Muscle layer of duodenum (tissue), 2 donors: ENCODE measurements around the gene SCFD2.

ENCODE experiments used
- H3K27ac ChIP-seq: one replicate; pipeline ENCODE4 v1.7.0; 2013; ENCODE audit warnings: mild to moderate bottlenecking, low read length
- H3K27me3 ChIP-seq: one replicate; pipeline ENCODE4 v1.7.0; 2013; ENCODE audit warnings: low read depth, mild to moderate bottlenecking, control low read depth, low read length
- H3K36me3 ChIP-seq, 2 donors: one replicate each; pipeline ENCODE4 v1.7.0; 2013; ENCODE audit warnings: low read length in 2 of 2, control low read depth in 1 of 2, mild to moderate bottlenecking in 1 of 2; ENCODE audit not compliant: insufficient read depth in 2 of 2, control insufficient read depth in 1 of 2
- H3K4me1 ChIP-seq, 2 donors: one replicate each; pipeline ENCODE4 v1.7.0; 2013; ENCODE audit warnings: low read length in 2 of 2, mild to moderate bottlenecking in 2 of 2, control low read depth in 1 of 2, moderate library complexity in 1 of 2; ENCODE audit not compliant: insufficient read depth in 2 of 2, control insufficient read depth in 1 of 2
- H3K4me3 ChIP-seq, 2 donors: one replicate each; pipeline ENCODE4 v1.7.0; 2013; ENCODE audit warnings: low read length in 2 of 2, low read depth in 1 of 2, mild to moderate bottlenecking in 1 of 2
- H3K9me3 ChIP-seq, 2 donors: one replicate each; pipeline ENCODE4 v1.7.0; 2013; ENCODE audit warnings: low read length in 2 of 2, control low read depth in 1 of 2, mild to moderate bottlenecking in 1 of 2; ENCODE audit not compliant: control insufficient read depth in 1 of 2
- donor health status: healthy.

Gene SCFD2

DNA sequence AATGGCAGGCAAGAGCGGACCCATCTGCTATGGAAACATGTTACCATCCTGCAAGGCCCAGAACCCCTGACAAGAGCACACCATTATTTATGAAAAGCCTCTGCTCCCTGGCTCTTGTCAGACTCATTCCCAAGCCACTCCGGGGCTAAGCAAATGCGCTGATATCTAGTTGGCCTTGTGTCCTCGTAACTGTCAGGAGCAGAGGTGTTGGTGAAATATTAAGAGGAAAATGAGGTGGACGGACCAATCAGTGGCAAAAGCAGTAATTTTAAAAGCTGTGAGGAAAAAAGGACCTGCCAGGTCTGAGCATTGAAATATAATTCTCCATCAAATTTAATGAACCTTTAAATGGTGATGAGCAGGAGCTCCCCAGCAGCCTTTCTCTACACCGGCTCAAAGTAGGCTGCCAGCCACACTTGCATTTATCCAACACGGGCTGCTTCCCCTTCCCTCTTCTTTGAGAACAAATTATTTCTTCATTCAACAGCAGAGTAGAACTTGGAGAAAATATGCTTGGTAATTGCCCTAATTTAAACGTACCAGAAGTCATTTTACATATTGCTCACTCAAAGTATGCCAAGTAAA, 289.4 kb downstream of the SCFD2 start:
- Histone ChIP-seq H3K9me3 (no peaks in the 10 kb centered on the region), H3K27me3 (no peaks in the 10 kb centered on the region), H3K27ac (no peak overlapping the region), H3K4me3 (no peak overlapping the region), H3K36me3 (no peaks in the 10 kb centered on the region), H3K4me1 (no peaks in the 10 kb centered on the region)

DNA sequence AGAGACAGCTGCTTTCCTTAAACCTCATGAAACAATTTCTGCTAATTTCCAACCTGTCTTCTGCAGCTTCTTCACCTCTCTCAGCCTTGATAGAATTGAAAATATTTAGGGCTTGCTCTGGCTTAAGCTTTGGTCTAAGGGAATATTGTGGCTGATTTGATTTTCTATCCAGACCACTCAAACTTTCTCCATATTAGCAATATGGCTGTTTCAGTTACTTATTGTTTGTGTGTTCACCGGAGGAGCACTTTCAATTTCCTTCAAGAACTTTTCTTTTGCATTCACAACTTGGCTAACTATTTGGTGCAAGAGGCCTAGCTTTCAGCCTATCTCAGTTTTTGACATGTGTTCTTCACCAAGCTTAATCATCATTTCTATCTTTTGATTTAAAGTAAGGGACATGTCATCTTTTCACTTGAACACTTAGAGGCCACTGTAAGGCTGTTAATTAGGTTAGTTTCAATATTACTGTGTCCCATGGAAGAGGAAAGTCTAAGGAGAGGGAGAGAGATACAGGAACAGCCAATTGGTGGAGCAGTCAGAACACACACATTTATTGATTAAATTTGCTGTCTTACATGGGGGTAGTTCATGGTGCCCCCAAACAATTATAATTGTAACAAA, 290.6 kb downstream of the SCFD2 start:
- Histone ChIP-seq H3K4me3 (no peak overlapping the region), H3K9me3 (no peaks in the 10 kb centered on the region), H3K27me3 (no peaks in the 10 kb centered on the region), H3K36me3 (no peaks in the 10 kb centered on the region), H3K27ac (no peak overlapping the region), H3K4me1 (no peaks in the 10 kb centered on the region)

DNA sequence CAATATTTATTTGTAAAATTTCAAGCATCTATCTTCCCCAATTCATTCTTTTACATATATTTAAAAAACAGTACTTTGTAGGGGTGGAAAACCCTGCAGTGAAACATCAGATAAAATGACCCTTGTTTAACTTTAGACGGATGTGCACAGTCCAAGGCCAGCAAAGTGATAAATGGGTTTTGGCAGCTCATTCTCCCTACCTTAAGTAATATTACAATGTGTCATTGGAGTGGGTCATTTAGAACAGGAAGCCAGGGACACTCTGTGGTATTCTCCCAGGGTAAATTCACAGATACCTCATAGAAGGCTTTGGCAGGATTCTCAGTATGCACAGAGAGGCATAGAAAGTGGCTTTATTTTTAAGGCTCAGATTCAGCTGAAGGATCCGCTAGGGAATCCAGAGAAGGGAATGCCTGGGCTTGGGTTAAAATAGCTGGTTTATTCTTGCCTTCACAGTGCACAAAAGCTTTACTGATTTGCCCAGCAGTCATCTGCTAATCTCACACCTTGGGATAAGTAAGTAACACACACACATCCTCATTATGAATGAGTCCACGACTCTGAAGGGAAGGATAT, 297.0 kb downstream of the SCFD2 start:
- Histone ChIP-seq H3K27ac (no peak overlapping the region), H3K27me3 (no peaks in the 10 kb centered on the region)

DNA sequence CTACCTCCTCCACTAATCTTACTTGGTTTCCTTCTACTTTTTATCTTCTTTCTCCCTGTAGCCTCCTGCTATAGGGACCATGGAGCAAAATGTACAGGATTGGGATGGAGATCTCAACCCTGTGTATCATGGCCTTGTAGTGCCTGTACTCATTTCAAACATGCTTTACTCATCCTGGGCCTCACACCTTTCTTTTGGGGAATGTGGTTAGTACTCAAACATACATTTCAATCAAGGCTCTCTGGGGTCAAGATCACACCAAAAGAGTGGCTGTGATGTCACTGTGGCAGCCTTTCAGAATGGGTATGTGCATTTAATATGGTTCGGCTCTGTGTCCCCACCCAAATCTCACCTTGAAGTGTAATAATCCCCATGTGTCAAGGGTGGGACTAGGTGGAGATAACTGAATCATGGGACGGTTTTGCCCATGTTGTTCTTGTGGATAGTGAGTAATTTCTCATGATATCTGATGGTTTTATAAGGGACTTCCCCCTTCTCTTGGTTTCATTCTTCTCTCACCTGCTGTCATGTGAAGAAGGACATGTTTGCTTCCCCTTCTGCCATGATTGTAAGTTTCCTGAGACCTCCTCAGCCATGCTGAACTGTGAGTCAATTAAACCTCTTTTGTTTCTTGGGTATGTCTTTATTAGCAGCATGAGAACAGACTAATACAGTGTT, 298.6 kb downstream of the SCFD2 start:
- Histone ChIP-seq H3K27ac (no peak overlapping the region), H3K27me3 (no peaks in the 10 kb centered on the region), H3K9me3 (no peaks in the 10 kb centered on the region), H3K4me3 (no peak overlapping the region), H3K36me3 (no peaks in the 10 kb centered on the region), H3K4me1 (no peaks in the 10 kb centered on the region)

More for the DNA sequence above, 297.0 kb downstream of the SCFD2 start:
- Histone ChIP-seq H3K9me3 (no peaks in the 10 kb centered on the region), H3K36me3 (no peaks in the 10 kb centered on the region), H3K4me1 (no peaks in the 10 kb centered on the region), H3K4me3 (no peak overlapping the region)

DNA sequence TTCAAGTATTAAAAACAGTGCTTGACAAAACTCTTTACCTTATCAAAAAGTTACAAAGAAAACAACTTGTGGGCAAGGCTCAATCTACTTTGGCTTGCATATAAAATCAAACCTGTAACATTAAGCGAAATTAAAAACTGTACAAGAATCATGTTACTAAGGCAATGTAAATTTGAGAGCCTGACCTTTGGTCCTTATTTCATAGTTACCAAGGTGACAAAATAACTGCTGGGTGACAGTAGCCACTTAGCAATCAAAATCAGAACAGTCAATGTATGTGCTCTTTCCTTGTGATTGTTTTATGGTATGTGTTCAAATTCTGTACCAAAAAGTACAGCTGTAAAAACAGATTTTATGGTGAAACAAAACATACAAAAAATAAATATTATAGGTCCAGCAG, 299.7 kb downstream of the SCFD2 start:
- no peaks in the 10 kb centered on the region for H3K27me3 ChIP-seq
- no peak overlapping the region for H3K27ac ChIP-seq
- H3K4me3 ChIP-seq: no peak overlapping the region
- H3K9me3 ChIP-seq: no peaks in the 10 kb centered on the region
- no peaks in the 10 kb centered on the region for H3K4me1 ChIP-seq
- no peaks in the 10 kb centered on the region for H3K36me3 ChIP-seq

DNA sequence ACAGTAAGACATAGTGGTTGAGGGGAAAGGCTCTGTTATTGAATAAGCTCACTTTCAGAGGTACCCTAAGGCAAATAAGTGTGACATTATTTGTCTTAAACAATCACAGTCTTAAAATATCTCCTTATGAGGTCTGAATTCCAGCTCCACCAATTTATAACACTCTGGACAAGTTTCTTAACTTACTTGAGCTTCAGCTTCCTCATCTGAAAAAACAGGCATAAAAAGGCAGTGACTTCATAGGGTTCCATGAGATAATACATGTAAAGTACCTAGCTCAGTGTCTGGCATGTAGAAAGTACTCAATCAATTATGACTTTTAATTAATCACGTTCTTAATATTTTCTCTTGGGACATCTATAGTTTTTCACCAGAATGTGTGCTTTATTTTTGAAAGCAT, 301.3 kb downstream of the SCFD2 start:
- no peaks in the 10 kb centered on the region for H3K4me1 ChIP-seq
- no peaks in the 10 kb centered on the region for H3K27me3 ChIP-seq
- H3K9me3 ChIP-seq: no peaks in the 10 kb centered on the region
- no peak overlapping the region for H3K4me3 ChIP-seq
- no peaks in the 10 kb centered on the region for H3K36me3 ChIP-seq
- no peak overlapping the region for H3K27ac ChIP-seq

DNA sequence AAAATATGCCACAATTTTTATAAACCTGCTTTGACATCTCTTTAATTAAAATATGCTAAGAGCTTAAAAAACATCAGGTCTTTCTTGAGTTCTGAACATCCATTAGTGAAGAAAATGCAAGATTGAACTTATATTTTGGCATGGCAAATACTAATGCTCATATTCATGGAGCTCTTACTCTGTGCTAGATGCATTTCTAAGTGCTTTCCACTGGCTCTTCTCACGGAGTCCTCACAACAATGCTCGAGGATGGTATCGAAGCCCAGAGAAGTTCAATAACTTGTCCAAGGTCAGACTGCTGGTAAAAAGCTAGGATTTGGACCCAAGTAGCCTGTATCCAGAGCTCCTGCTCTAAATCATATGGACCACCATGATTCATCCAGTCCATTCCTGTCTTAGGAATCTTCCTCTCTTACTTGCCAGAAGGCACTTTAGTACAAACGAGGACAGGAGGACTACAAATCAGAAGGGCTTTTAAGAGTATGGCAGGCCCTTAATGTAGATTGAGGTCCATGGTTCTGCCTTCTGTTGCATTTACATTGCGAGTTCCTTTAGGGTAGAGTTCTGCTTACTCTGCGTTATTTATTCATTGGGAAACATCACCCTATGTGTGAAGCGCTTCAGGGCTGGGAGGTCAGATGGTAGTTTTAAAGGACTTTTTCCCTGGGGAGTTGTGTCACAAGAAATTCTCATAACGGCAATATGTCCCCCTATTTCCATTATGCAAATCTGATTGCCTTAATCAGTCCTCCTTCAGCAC, 304.6 kb downstream of the SCFD2 start:
- no peak overlapping the region for H3K4me3 ChIP-seq

DNA sequence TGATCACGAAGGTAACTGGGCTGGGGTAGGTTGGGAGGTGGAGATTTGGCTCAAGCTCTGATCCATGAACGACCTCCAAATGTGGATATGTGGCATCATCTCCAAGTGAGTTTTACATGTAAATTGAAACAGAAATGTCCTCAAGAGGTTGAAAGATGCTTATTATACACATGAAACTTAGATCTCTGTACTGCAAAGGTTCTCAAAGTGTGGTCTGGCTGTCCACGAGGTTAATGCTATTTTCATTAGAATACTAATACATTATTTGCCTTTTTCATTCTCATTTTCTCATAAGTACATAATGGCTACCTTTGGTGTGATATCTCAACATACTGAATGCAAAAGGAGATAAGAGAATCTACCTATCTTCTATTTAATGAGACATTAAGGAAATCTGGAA, 305.6 kb downstream of the SCFD2 start:
- H3K4me1 ChIP-seq: no peaks in the 10 kb centered on the region
- H3K36me3 ChIP-seq: no peaks in the 10 kb centered on the region
- no peak overlapping the region for H3K27ac ChIP-seq
- no peaks in the 10 kb centered on the region for H3K9me3 ChIP-seq
- H3K27me3 ChIP-seq: no peaks in the 10 kb centered on the region
- no peak overlapping the region for H3K4me3 ChIP-seq

More for the DNA sequence above, 304.6 kb downstream of the SCFD2 start:
- Histone ChIP-seq H3K27me3 (no peaks in the 10 kb centered on the region), H3K9me3 (no peaks in the 10 kb centered on the region), H3K27ac (no peak overlapping the region), H3K4me1 (no peaks in the 10 kb centered on the region), H3K36me3 (no peaks in the 10 kb centered on the region)

DNA sequence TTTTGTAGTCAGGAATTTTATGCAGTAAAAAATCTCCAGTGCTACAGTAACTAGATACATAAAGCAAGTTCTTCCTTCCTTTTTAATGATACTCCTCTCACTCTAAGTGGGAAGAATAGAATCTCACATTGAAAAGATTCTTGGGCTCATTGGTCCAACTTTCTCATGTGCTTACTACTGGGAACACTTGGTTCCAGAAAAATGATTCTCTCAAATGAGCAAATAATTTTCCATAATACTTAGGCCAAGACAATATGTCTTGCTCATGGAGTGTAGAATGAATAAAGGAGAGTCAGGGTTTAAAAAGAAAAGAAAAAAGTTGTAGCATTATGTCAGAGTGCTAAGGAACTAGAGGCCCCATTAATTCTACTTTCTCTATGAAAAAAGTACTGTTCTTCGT, 306.0 kb downstream of the SCFD2 start:
- H3K4me1 ChIP-seq: no peaks in the 10 kb centered on the region
- no peak overlapping the region for H3K4me3 ChIP-seq
- no peaks in the 10 kb centered on the region for H3K27me3 ChIP-seq
- H3K27ac ChIP-seq: no peak overlapping the region
- no peaks in the 10 kb centered on the region for H3K36me3 ChIP-seq
- no peaks in the 10 kb centered on the region for H3K9me3 ChIP-seq

DNA sequence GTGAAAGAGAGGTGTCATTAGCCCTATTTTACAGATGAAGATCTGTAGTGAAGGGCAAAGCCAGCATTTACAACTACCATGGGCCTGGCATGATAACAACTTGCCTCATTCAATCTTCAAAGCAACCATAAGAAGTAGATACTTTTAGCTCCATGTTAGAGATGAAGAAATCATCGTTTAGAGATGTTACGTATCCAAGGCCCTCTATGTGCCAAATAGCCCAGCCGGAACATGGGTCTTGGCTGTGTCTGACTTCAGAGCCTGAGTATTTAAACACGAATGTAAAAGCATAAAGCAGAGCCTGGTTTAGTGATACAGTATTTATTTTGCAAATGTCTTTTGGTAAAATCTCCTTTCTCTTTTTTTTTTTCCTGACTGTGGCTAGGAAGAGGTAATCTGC, 306.6 kb downstream of the SCFD2 start:
- H3K27ac ChIP-seq: no peak overlapping the region
- no peaks in the 10 kb centered on the region for H3K4me1 ChIP-seq
- no peaks in the 10 kb centered on the region for H3K36me3 ChIP-seq
- H3K4me3 ChIP-seq: no peak overlapping the region
- no peaks in the 10 kb centered on the region for H3K27me3 ChIP-seq
- no peaks in the 10 kb centered on the region for H3K9me3 ChIP-seq

DNA sequence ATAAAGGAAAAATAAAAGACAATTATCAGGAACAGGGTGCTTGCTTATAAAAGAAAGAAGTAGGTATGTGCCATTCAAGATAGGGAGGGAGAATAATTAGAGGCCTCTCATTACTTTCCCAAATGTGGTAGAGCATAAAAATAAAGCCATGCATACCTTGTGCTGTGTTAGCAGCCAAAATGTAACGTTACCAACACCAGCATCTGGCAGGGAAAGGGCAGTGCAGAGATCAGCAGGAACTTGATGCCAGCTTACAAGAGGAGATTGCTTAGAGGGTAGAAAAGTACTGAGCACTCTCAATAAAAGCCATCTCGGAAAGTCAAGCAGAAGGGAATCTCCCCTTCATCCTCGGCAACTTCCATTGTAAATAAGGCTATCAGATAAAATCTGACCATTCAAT, 308.2 kb downstream of the SCFD2 start:
- Histone ChIP-seq H3K4me3 (no peak overlapping the region), H3K27ac (no peak overlapping the region), H3K9me3 (no peaks in the 10 kb centered on the region), H3K4me1 (no peaks in the 10 kb centered on the region), H3K27me3 (no peaks in the 10 kb centered on the region), H3K36me3 (no peaks in the 10 kb centered on the region)
